ENCODE data around the gene ELF4. TPM values are rescaled to one million over a fixed set of nuclear protein-coding genes. Genes with fewer than 3 reads are reported as not detected.

The ELF4 gene
- total and polyA plus RNA-seq, 2 donors from 2014 or later = 2.6 to 18.0 TPM

GRCh38 chrX:130097507-130098209 is 12.6 kb downstream of the ELF4 start:
- Histone ChIP-seq H3K4me1 (ENCODE audit: control insufficient read depth in 2 of 3, insufficient read depth in 2 of 3, low read depth in 1 of 3, low read length in 3 of 3) (peaks cover 0 to 12% (median 0%) of the 10 kb centered on the region in 3 donors), H3K9ac (ENCODE audit: low read length in 3 of 3) (no peak overlapping the region), H3K4me3 (ENCODE audit: low read length in 3 of 3) (no peak overlapping the region), H3K27ac (ENCODE audit: low read depth in 2 of 2, low read length in 2 of 2) (peak overlapping the region in 1 of 2 donors; percentile 17), H3K9me3 (ENCODE audit: control insufficient read depth in 2 of 3, insufficient read depth in 1 of 3, low read length in 3 of 3) (no peaks in the 10 kb centered on the region), H3K27me3 (ENCODE audit: control insufficient read depth, insufficient read depth, low read length) (no peaks in the 10 kb centered on the region), H3K36me3 (ENCODE audit: control insufficient read depth in 2 of 3, insufficient read depth in 3 of 3, low read length in 3 of 3) (no peaks in the 10 kb centered on the region)
- FAIRE-seq (no peak), DNase-seq (peak; percentile 53 to 85 (median 71))
- no peak for TF ChIP-seq CTCF (IDR thresholded peaks at IDR 0.05; ENCODE audit: borderline replicate concordance, extremely low read depth, insufficient read depth)
- intact Hi-C loops (cut with DNase I) = no loop called here

- intact Hi-C loops (cut with DNase I) = no loop called here
- Histone ChIP-seq H3K4me1 (ENCODE audit: control insufficient read depth in 2 of 3, insufficient read depth in 2 of 3, low read depth in 1 of 3, low read length in 3 of 3) (peaks cover 0 to 12% (median 0%) of the 10 kb centered on the region in 3 donors), H3K4me3 (ENCODE audit: low read length in 3 of 3) (no peak overlapping the region), H3K36me3 (ENCODE audit: control insufficient read depth in 2 of 3, insufficient read depth in 3 of 3, low read length in 3 of 3) (no peaks in the 10 kb centered on the region), H3K27ac (ENCODE audit: low read depth in 2 of 2, low read length in 2 of 2) (no peak overlapping the region), H3K9ac (ENCODE audit: low read length in 3 of 3) (no peak overlapping the region), H3K27me3 (ENCODE audit: control insufficient read depth, insufficient read depth, low read length) (no peaks in the 10 kb centered on the region), H3K9me3 (ENCODE audit: control insufficient read depth in 2 of 3, insufficient read depth in 1 of 3, low read length in 3 of 3) (no peaks in the 10 kb centered on the region)
- FAIRE-seq (no peak), DNase-seq (no peak)
- TF ChIP-seq CTCF (IDR thresholded peaks at IDR 0.05; ENCODE audit: borderline replicate concordance, extremely low read depth, insufficient read depth) = no peak
Observed at GRCh38 chrX:130095249-130096030, 14.9 kb downstream of the ELF4 start.

- intact Hi-C loops (cut with DNase I) = no loop called here
- Histone ChIP-seq H3K36me3 (ENCODE audit: control insufficient read depth in 2 of 3, insufficient read depth in 3 of 3, low read length in 3 of 3) (no peaks in the 10 kb centered on the region), H3K27ac (ENCODE audit: low read depth in 2 of 2, low read length in 2 of 2) (no peak overlapping the region), H3K9ac (ENCODE audit: low read length in 3 of 3) (no peak overlapping the region), H3K9me3 (ENCODE audit: control insufficient read depth in 2 of 3, insufficient read depth in 1 of 3, low read length in 3 of 3) (no peaks in the 10 kb centered on the region), H3K4me1 (ENCODE audit: control insufficient read depth in 2 of 3, insufficient read depth in 2 of 3, low read depth in 1 of 3, low read length in 3 of 3) (peaks cover 0 to 8% (median 0%) of the 10 kb centered on the region in 3 donors), H3K4me3 (ENCODE audit: low read length in 3 of 3) (no peak overlapping the region), H3K27me3 (ENCODE audit: control insufficient read depth, insufficient read depth, low read length) (no peaks in the 10 kb centered on the region)
- DNase-seq (no peak), FAIRE-seq (no peak)
- no peak for TF ChIP-seq CTCF (IDR thresholded peaks at IDR 0.05; ENCODE audit: borderline replicate concordance, extremely low read depth, insufficient read depth)
Observed at GRCh38 chrX:130094696-130095095, 15.6 kb downstream of the ELF4 start.
